Measurements from ENCODE around the gene ERCC6L2. TPM values are rescaled to one million over a fixed set of nuclear protein-coding genes. Genes with fewer than 3 reads are reported as not detected.

Gene ERCC6L2
- polyA plus RNA-seq, 1 donor from 2014 or later = 72.6 TPM

GRCh38 chr9:95901506-95901905 is 26.0 kb downstream of the ERCC6L2 start:
- Histone ChIP-seq H3K4me2 (ENCODE audit: low read length) (no peak overlapping the region), H3K27me3 (ENCODE audit: insufficient read depth, low read depth, low read length) (no peaks in the 10 kb centered on the region), H2AFZ (ENCODE audit: low read depth, low read length) (no peak overlapping the region), H3K4me3 (ENCODE audit: low read length) (no peak overlapping the region), H3K36me3 (ENCODE audit: insufficient read depth, low read length) (no peaks in the 10 kb centered on the region), H3F3A (ENCODE audit: insufficient read depth, low read length, poor library complexity, severe bottlenecking) (no peaks in the 10 kb centered on the region), H3K9me2 (ENCODE audit: insufficient read depth, low read length) (no peaks in the 10 kb centered on the region), H3K79me2 (replicated peaks; ENCODE audit: insufficient read depth, low read length) (no peaks in the 10 kb centered on the region), H3K9me3 (ENCODE audit: low read length) (no peaks in the 10 kb centered on the region), H4K20me1 (ENCODE audit: insufficient read depth) (no peaks in the 10 kb centered on the region), H3K9ac (ENCODE audit: low read length) (no peak overlapping the region), H3K27ac (ENCODE audit: low read length) (no peak overlapping the region)
- TF ChIP-seq POLR2AphosphoS5 (IDR thresholded peaks at IDR 0.05) (no peak), RAD21 (conservative IDR thresholded peaks at IDR 0.05) (no peak), TAF1 (IDR thresholded peaks at IDR 0.05; ENCODE audit: low read depth) (no peak), EZH2 (IDR thresholded peaks at IDR 0.05; ENCODE audit: borderline replicate concordance, insufficient read depth, low read length, poor library complexity, severe bottlenecking) (no peak), SMC3 (conservative IDR thresholded peaks at IDR 0.05; ENCODE audit: poor library complexity) (no peak), EP300 (conservative IDR thresholded peaks at IDR 0.05; ENCODE audit: poor library complexity, severe bottlenecking) (no peak), MXI1 (conservative IDR thresholded peaks at IDR 0.05; ENCODE audit: poor library complexity, severe bottlenecking) (no peak)
- TF ChIP-seq, protein P1, sequence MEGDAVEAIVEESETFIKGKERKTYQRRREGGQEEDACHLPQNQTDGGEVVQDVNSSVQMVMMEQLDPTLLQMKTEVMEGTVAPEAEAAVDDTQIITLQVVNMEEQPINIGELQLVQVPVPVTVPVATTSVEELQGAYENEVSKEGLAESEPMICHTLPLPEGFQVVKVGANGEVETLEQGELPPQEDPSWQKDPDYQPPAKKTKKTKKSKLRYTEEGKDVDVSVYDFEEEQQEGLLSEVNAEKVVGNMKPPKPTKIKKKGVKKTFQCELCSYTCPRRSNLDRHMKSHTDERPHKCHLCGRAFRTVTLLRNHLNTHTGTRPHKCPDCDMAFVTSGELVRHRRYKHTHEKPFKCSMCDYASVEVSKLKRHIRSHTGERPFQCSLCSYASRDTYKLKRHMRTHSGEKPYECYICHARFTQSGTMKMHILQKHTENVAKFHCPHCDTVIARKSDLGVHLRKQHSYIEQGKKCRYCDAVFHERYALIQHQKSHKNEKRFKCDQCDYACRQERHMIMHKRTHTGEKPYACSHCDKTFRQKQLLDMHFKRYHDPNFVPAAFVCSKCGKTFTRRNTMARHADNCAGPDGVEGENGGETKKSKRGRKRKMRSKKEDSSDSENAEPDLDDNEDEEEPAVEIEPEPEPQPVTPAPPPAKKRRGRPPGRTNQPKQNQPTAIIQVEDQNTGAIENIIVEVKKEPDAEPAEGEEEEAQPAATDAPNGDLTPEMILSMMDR (IDR thresholded peaks at IDR 0.05; ENCODE audit: poor library complexity, severe bottlenecking) = no peak
- TF ChIP-seq, protein P2, sequence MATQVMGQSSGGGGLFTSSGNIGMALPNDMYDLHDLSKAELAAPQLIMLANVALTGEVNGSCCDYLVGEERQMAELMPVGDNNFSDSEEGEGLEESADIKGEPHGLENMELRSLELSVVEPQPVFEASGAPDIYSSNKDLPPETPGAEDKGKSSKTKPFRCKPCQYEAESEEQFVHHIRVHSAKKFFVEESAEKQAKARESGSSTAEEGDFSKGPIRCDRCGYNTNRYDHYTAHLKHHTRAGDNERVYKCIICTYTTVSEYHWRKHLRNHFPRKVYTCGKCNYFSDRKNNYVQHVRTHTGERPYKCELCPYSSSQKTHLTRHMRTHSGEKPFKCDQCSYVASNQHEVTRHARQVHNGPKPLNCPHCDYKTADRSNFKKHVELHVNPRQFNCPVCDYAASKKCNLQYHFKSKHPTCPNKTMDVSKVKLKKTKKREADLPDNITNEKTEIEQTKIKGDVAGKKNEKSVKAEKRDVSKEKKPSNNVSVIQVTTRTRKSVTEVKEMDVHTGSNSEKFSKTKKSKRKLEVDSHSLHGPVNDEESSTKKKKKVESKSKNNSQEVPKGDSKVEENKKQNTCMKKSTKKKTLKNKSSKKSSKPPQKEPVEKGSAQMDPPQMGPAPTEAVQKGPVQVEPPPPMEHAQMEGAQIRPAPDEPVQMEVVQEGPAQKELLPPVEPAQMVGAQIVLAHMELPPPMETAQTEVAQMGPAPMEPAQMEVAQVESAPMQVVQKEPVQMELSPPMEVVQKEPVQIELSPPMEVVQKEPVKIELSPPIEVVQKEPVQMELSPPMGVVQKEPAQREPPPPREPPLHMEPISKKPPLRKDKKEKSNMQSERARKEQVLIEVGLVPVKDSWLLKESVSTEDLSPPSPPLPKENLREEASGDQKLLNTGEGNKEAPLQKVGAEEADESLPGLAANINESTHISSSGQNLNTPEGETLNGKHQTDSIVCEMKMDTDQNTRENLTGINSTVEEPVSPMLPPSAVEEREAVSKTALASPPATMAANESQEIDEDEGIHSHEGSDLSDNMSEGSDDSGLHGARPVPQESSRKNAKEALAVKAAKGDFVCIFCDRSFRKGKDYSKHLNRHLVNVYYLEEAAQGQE (IDR thresholded peaks at IDR 0.05; ENCODE audit: borderline replicate concordance) = no peak

- Histone ChIP-seq H3K9me3 (ENCODE audit: low read length) (no peaks in the 10 kb centered on the region), H3K4me3 (ENCODE audit: low read length) (no peak overlapping the region), H3K27ac (ENCODE audit: low read length) (no peak overlapping the region), H3F3A (ENCODE audit: insufficient read depth, low read length, poor library complexity, severe bottlenecking) (no peaks in the 10 kb centered on the region), H3K9me2 (ENCODE audit: insufficient read depth, low read length) (no peaks in the 10 kb centered on the region), H4K20me1 (ENCODE audit: insufficient read depth) (no peaks in the 10 kb centered on the region), H3K27me3 (ENCODE audit: insufficient read depth, low read depth, low read length) (no peaks in the 10 kb centered on the region), H3K4me2 (ENCODE audit: low read length) (no peak overlapping the region), H3K36me3 (ENCODE audit: insufficient read depth, low read length) (no peaks in the 10 kb centered on the region), H3K79me2 (replicated peaks; ENCODE audit: insufficient read depth, low read length) (no peaks in the 10 kb centered on the region), H2AFZ (ENCODE audit: low read depth, low read length) (no peak overlapping the region), H3K9ac (ENCODE audit: low read length) (no peak overlapping the region)
- TF ChIP-seq POLR2AphosphoS5 (IDR thresholded peaks at IDR 0.05) (no peak), EZH2 (IDR thresholded peaks at IDR 0.05; ENCODE audit: borderline replicate concordance, insufficient read depth, low read length, poor library complexity, severe bottlenecking) (no peak), RAD21 (conservative IDR thresholded peaks at IDR 0.05) (no peak), SMC3 (conservative IDR thresholded peaks at IDR 0.05; ENCODE audit: poor library complexity) (no peak), TAF1 (IDR thresholded peaks at IDR 0.05; ENCODE audit: low read depth) (no peak), MXI1 (conservative IDR thresholded peaks at IDR 0.05; ENCODE audit: poor library complexity, severe bottlenecking) (no peak), EP300 (conservative IDR thresholded peaks at IDR 0.05; ENCODE audit: poor library complexity, severe bottlenecking) (no peak)
- TF ChIP-seq, protein P1 (IDR thresholded peaks at IDR 0.05; ENCODE audit: poor library complexity, severe bottlenecking) = no peak
- TF ChIP-seq, protein P2 (IDR thresholded peaks at IDR 0.05; ENCODE audit: borderline replicate concordance) = no peak
Measured at GRCh38 chr9:95903398-95903797, 27.9 kb downstream of the ERCC6L2 start.

Data from neural cell (in vitro differentiated cells).